NOMO-1 treated with dmso at 0.1 percent for 144 hours (cell line): Measurements from ENCODE around the gene RACGAP1.
"Not testable (repeated sequence)": the region's sequence is repeated elsewhere in the genome, so short reads cannot be mapped to it uniquely, and the experiment has no call there.

ENCODE experiments used
- DNase-seq: peaks from one replicate; lab custom pipeline; 2025; ENCODE audit not compliant: unreplicated experiment; lab: John Stamatoyannopoulos, UW

RACGAP1 gene

DNA sequence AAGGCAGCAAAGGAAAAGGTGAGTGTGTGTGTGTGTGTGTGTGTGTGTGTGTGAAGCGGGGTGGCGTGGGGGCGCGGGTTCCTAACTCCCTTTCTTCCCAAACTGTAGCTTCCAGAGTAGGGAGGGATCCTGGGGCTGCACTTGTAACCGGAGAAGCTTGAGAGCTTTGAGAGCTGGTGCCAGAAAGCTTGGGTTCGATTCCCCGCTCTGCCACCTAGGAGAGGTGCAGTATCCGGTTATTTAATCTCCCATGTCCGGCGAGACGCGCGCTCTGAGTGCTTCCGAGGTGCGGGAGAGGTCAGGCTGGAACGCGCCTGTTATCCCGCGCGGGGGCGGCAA, 7.2 kb upstream of the RACGAP1 start:
- no peak for DNase-seq

DNA sequence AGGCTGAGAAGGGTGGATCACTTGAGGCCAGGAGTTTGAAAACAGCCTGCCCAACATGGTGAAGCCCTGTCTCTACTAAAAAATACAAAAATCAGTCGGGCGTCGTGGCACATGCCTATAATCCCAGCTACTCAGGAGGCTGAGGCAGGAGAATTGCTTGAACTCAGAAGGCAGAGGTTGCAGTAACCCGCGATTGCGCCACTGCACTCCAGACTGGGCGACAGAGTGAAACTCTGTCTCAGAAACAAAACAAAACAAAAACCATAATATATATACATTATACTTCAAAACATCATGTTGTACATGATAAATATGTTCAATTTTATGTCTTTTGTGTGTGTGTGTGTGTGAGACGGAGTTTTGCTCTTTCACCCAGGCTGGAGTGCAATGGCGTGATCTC, 5.2 kb upstream of the RACGAP1 start:
- not testable (repeated sequence) for DNase-seq

DNA sequence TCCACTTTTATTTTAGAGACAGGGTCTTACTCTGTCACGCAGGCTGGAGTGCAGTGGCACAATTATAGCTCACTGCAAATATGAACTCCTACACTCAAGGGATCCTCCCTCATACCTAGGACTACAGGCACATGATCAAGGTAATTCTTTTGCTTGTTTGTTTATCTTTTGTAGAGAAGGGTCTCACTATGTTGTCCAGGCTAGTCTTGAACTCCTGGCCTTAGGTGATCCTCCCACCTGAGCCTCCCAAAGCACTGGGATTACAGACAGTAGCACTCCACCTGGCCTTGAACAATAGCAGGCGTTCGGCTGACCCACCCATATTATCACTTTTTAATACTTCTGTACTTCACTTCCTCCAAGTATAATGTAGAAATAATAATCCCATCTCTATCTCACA, 1.4 kb upstream of the RACGAP1 start:
- DNase-seq: no peak

DNA sequence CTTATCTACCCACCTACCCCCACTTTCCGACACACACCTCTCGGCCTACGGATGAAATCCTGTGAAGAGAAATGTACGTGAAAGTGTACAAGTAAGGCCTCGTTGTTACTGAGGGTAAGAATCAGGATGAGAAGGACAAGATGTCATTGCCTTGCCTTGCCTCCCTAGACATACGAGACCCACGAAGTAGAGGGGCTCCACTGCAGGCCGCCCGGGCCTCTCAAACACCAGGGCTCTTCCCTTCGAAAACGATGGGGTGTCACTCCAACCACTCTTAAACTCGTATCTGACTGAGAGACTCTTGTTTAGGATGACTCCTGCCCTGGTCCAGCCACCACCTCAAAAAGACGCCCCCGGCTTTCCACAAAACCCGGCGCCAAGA, 498 bp downstream of the RACGAP1 start:
- no peak for DNase-seq

DNA sequence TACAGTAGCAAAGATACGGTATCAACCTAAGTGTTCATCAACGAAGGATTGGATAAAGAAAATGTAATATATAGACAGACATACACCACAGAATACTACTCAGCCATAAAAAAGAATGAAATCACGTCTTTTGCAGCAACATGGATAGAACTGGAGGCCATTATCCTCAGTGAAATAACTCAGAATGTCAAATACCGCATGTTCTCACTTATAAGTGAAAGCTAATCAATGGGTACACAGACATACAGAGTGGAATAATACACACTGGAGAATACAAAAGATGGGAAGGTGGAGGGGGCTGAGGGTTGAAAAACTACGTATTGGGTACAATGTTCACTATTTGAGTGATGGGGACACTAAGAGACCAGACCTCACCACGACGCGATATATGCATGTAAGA, 1.1 kb downstream of the RACGAP1 start:
- DNase-seq: no peak

DNA sequence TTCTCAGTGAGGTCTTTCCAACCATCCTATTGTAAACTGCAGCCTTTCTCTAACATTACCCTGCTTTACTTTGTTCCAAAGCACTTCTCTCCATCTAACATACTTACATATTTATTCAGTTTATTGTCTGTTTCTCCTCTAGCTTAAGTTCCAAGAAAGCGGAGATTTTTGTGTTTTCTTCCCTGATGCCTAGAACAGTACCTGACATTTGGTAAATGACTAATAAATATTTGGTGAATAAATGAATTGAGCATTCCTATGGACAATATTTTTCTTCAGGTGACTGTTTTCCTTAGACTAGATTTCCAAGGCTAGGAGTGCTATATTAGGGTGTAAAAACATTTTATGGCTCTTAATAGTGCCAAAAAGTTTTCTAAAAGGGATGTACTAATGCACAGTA, 2.4 kb downstream of the RACGAP1 start:
- no peak for DNase-seq

DNA sequence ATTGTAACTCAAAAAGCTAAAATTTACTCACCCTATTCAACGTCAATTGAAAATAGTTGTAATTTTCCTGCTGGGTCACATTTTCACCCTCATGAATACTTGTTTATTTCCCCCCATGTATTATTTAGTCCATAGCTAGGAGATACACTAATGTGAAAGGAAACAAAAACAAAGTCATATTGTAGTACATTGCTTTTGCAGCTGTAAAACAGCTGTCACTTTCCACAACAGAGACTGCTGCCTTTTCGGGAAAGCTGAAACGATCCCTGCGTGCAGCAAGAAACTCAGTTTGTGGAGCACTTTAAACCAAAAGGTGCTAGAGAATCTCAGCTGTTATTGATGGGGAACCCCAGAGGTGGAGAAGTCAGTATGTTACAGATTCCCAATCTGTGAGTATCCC, 4.3 kb downstream of the RACGAP1 start:
- DNase-seq: no peak

DNA sequence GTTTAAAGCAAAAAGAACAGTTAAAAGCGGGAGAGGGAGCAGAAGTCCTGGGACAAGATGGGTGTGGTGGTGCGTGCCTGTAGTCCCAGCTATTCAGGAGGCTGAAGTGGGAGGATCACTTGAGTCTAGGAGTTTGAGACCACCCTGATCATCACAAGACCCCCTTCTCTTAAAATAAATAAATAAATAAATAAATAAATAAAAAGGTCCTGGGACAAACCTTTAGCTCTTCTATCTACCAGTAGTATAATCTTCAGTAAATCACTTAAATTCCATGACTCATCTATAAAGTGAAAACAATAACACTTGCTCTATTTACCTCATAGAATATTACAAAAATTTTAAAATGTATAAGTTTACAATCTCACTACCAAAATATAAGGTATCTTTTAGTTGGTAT, 5.8 kb downstream of the RACGAP1 start:
- no peak for DNase-seq

DNA sequence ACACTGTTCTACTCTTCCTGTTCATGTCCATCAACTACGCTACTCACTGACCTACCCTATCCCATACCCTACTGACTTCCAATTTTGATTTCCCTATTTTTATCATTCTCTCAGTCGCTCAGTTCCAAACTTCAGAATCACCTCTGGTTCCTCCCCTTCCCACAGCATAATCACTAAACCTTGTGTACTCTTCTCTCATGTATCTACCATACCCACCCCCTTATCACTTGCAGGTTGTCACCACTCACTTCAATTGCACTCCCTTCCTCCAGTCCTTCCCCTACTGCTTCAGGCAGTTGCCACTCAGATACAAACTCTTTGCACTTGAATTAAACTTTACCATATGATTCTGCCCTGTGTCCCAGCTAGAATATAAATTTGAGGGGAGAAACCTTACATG, 6.3 kb downstream of the RACGAP1 start:
- no peak for DNase-seq

DNA sequence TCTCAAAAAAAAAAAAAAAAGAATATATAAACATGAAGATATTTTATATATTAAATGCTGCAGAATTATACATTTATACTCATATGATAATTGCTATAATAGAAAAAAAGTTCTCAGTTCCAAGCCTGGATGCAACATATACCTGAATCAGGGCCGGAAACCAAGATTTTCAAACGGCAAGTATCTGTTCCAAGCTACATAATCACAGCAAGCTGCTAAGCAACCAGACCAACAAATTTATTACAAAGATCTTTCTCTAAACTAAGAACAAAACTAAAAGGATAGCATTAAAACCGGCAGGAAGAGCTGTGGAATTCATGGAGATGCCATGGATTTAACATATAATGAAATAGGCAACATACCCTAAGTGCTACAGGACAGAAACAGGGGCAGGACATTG, 7.1 kb downstream of the RACGAP1 start:
- DNase-seq: no peak

DNA sequence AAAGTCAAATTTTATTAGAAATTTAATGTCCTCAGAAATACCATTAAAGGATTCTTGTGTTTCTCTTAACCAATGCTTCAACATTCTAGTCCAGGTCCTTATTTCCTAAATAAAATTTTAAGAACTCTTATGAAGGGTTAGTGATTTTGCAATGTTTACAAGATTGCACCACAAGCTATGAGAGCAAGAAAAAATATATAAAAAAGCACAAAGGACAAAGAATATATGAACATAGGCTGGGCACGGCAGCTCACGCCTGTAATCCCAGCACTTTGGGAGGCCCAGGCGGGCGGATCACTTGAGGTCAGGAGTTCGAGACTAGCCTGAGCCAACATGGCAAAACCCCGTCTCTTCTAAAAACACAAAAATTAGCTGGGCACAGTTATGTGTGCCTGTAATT, 7.7 kb downstream of the RACGAP1 start:
- DNase-seq: no peak

DNA sequence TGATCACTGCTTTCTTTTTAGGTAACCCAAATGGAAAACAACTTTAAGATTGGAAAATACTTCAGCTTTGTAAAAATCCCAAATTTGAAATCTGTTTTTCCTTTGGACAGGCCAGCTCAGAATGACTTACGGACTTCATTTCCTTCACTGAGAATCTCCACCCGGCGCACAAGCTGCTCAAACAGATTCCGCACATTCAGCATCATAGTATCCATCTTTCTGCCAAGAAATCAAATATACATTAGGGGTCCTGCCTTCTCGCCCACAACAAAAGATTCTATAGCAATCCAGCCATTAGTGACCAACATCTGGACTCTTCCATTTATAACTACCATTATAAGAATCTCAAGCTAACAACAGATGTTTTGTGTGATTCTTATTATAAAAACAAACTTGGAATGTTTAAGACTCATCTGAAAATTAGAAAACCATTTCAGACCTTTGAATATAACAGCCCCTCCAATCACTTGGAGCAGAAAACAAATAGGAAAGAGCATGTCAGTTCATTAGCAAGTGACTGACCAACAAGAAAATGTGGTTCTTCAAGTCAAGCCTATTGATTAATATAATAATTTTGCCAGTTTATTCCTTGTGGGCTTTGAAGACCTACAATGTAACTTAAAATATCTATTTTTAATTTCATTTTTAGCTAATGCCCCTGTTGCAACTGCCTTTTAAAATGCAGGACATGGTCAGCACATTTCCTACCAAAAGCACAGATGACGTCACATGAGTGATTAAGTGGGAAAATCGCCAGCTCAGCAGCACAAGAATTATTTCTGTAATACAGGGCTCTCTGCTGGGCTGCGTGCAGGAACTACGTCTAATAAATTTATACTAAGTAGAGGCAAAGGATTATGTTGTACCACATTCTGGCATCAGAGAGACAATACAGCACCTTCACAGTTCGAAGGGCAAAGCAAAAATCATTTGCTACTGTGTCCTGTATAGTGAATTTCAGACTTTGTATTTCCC, 8.5 kb downstream of the RACGAP1 start:
- DNase-seq: no peak

DNA sequence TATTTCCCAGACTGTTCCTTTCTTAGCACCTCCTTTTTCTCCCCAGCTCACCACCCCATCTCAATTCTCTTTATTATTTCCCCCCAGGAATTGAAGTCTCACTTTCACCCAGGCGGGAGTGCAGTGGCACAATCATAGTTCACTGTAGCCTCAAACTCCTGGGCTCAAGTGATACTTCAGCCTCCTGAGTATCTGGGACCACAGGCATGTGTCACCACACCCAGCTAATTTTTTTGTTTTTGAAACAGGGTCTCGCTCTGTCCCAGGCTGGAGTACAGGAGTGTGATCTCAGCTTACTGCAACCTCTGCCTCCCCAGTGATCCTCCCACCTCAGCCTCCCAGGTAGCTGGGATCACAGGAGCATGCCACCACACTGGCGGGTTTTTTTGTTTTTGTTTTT, 11.0 kb downstream of the RACGAP1 start:
- no peak for DNase-seq

DNA sequence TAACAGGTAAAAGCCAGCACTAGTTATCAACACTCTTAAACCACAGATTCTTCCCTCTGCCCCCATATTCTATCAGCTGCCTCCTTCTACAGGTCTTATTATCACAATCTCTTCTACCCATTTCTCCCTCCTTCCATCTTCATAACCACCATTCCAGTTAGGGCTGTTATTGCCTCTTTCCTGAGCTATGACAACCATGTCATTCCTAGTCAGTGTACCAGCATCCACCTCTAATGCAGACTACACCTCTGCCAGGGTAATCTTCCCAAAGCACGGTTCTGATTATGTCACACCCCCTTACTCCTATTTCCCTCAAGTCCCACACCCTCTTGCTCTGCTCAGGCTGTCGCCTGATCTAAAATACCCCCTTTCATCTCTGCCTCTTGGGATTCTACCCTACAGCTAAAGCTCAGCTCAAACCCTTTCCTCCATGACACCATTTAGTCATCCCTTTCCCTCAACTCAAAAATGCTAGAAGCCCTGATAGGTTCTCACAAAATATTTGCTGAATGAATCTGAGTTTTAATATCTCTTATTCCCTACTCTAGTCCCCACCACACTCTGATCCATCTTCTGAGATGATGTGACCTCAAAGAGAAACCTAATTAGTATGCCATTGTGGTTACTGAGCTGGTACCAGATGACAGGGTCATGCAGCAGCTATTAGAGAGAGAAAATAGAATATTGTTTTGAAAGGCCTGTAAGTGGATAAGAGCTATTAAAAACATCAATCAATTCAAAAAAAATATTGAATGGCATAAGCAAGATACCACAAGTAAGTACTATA, 11.7 kb downstream of the RACGAP1 start:
- no peak for DNase-seq

DNA sequence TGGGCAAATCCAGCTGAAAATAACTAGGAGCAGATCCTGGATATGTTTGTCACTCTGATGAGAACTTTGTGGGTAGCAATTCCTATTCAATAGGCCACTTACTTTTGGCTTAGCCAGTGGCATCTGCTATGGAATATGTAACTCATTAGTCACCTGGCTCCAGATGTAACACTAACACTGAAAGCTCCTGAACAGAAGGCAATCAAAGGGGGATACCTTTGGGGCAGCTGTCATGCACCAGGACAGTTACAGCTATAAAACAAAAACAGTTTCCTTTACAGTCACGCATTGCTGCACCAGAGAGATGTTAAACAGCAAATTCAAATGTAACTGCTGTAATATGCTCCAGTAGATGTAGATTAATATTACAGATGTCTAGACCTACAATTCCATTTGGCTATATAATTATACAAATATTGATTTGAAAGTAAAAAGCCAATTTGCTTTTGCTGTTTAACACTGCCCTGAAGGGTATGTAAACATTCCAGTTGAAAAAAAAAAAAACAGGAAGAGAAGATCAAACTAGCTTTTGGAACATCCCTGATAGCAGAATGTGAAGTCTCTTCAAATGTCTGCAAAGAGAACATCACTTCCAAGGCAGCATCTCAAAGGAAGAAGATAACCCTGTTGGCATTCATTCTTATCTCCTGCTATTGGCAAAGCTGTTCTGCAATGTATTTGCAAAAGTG, 18.4 kb downstream of the RACGAP1 start:
- DNase-seq: no peak

DNA sequence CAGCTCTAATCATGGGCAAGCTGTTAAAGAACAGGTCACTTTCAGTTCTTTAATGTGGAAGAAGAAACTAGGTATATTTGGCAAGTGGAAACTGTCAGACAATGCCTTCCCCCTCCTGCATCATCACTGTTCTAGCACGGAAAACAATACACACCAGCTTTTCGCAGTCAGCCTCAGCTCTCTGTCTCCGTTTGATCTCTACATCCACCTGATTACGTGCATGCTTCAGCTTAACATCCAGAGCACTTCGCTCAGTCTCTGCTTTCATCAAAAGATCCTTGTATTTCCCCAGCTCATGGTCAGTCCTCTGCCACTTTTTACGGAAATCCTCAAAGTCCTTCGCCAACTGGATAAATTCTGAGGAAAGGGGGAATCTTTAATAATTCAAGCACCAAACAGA, 19.0 kb downstream of the RACGAP1 start:
- DNase-seq: no peak

DNA sequence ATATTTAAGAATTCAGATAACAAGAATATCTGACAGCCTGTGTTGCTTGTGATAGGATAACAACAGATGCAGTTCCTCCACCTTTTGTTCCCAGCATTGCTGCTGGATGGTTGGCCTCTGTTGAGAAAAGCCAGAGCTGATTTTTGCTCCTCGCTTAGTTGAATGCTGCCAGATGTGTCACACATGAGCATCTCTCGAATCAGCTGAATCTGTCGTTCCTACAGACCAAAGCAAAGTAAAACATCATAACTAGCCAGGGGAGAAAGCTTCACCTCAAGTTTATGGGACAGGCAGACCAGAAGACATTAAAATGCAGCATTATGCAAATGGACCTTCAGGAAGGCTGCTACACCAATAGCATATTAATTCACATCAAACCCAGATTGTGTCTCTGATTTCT, 20.1 kb downstream of the RACGAP1 start:
- no peak for DNase-seq

DNA sequence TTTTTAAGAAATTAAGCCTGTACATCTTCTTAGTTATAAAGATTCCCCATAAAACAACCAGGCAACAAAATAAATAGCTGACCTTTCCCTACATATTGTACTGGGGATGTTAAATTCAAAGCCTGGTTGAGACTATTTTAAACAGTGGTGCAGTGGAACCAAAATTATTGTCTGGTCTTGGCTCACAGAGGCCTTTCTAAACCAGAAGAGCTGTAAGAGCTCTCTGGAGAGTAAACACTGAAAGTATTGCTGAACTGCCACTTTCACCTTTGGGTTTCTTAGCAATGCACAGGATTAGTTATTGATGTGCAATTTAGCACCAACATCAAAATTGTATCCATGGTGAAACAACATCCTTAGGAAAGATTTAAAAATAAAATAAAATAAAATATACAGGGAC, 20.6 kb downstream of the RACGAP1 start:
- DNase-seq: no peak

DNA sequence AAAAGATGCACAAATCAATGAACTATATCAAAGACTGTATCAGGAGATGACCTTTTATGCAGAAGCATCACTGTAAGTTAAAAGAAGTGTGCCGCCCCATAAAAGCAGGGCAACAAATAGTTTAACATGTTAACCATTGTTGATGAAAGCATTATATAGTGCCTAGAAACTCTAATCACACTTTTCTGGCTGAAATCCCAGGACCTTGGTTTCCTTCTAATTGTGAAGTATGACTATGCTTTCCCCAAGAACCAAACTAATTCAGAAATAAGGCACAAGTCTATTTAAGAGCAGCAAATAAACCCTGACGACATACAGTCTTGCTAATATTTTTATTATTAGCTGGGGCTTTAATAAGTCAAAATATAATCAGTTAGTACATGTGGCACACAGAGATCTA, 21.7 kb downstream of the RACGAP1 start:
- no peak for DNase-seq

DNA sequence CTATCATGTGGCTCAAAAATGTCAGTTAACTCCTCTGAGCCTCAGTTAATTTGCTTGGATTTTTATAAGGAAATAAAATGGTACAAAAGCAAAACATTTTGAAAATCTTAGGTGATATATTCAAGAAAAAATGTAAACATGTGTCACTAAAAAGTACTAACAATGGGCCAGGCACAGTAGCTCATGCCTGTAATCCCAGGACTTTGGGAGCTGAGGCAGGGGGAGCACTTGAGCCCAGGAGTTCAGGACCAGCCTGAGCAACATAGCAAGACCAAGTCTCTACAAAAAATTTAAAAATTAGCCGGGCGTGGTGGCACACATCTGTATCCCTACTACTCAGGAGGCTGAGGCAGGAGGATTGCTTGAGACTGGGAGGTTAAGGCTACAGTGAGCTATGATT, 26.8 kb downstream of the RACGAP1 start:
- no peak for DNase-seq

DNA sequence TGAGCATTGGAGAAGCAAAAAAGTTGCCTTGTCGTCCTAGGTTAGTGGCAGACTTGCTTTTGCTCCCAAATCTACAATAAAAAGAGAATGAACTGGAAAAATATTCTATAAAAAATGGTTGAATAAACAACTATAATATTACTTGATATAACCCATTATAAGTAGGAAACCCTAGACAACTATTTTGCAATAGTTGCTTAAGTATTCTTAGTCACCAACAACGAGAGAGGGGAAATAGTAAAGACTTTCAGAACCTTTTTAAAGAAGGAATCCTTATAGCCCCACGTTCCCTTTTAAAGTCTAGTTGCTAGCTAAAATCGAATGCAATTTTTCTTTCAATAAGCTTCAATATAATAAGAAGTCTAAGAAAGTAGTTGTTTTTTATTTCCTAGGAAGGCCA, 35.0 kb downstream of the RACGAP1 start:
- peak; percentile 43 for DNase-seq

DNA sequence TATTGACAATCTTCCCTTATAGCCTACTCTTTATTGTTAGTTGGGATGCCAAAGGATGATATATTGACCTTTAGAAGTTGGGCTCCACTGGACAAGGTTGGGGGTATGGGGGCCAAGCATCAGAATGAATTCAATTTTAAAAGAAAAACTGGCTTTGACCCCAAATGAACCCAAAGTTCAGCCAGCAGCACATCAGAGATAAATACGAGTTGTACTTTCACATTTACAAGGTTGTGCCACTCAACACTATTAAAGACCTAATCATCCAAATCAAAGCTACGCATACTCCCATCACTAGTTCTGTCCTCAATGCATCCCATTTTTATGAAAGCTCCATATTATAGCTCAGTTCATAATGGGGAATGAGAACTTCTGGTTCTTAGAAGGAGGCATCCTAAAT, 35.9 kb downstream of the RACGAP1 start:
- not testable (repeated sequence) for DNase-seq
